Activated CD8-positive, alpha-beta memory T cell treated with anti-CD3 and anti-CD28 coated beads, Interleukin-2, amount 50 U/mL, for 1 hour (primary cell): ENCODE measurements around the gene AKAP6.

Experiments used
- DNase-seq: peaks from one replicate; pipeline ENCODE4 v3.0.0-alpha.2; 2020; ENCODE audit errors: extremely low read depth

AKAP6 gene

DNA sequence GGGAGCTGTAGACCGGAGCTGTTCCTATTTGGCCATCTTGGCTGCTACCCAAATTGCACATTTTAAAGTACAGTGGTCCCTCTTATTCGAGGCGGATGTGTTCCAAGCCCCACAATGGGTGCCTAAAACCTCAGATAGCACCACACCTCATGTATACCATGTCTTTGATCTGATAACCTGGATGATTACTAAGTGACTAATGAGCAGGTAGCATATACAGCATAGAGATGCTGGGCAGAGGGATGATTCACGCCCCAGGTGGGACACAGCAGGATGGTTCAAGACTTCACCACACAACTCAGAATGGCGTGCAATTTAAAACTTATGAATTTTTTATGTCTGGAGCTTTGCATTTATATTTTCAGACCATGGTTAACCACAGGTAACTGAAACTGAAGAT, 255.0 kb downstream of the AKAP6 start:
- DNase-seq = no peak

GRCh38 chr14:32587461-32587860, 258.4 kb downstream of the AKAP6 start:
- no peak for DNase-seq

DNA sequence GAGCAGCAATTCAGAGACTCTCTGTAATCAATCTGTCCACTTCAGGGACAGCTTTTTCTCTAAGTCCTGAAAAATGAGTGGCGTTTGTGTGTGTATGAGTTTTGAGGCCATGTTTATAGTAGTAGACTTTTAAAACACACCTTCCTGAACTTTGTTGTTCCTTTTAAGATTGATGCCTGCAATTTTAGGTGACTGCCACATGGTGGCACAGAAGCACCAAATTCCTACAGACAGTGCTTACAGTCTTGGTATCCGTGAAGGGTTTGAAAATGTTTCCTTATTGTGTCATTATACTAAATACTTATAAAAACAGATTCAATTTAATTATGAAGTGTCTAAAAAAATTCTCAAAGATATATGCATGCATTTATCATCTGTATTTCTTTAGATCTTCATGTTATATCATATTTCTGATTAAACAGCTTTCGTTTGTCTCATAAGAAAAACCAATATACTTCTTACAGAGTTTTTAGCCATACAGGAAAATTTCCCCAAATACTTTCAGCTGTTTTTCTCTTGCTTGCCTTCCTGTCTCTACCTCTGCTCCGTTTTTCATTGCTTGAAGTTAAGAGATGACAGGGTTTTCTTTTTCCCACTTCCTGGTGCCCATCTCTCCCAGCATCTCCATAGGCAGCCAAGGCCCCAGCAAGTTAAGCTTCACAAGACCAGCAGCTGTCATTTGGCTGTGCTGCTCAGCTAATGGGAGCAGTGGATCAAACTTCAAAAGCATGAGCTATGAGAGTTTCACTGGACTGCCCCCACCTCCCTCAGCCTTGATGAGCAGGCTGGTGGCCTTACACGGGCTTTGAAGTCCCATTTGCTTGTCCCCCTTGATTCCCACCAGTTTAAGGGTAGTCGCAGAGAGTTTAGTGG, 259.6 kb downstream of the AKAP6 start:
- no peak for DNase-seq

DNA sequence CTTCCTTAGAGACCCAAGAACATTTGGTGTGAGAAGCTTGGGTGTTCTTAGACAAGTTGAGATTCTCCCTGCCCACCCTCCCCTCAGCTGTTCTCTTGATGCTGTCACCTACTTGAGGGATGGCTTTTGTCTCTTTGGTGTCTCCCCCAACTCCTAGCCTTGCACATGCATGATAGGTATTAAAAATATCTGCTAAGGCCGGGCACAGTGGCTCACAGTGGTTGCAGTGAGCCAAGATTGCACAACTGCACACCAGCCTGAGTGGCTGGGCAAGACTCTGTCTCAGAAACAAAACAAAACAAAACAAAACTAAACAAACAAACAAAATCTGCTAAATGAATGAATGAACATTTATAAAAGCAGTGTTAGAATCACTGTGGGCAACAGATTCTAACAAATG, 261.1 kb downstream of the AKAP6 start:
- DNase-seq = no peak

- no peak for DNase-seq
These were observed 264.3 kb downstream of the AKAP6 start for GRCh38 chr14:32593290-32593942.

DNA sequence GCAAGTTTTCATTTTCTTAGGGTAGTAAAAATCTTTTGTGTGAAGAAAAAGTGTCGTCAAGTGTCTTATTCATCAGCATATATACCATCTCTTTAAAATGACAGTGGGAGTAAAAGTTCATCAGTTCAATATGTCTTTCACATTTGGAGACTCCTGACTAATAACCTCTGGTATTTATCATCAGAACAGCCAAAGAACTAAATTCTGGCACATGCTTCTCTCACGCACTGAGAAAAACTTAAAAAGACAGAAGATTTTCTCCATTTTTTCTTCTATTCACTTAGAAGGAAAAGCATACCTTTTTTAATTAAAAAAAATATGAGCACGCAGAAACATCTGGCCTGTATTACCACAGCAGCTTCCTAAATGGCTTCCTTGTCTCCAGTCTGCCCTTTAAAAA, 265.7 kb downstream of the AKAP6 start:
- DNase-seq = no peak

DNA sequence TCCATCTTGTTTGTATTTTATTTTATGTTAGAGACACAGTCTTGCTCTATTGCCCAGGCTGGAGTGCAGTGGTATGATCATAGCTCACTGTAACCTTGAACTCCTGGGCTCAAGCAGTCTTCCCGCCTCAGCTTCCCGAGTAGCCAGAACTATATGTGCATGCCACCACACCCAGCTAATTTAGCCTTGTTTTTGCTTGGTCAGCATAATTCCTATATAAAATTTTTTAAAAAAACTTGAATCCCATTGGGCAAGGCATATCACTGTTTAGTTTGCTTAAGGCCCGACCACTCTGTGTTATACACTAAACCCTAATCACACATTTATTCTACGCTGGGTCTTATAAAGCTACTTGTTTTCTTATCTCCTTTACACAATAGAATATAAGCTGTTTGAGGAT, 266.4 kb downstream of the AKAP6 start:
- DNase-seq = no peak

- DNase-seq = no peak
These were observed 267.3 kb downstream of the AKAP6 start for GRCh38 chr14:32596390-32596789.

- no peak for DNase-seq
These were observed 268.7 kb downstream of the AKAP6 start for GRCh38 chr14:32597771-32598170.

DNA sequence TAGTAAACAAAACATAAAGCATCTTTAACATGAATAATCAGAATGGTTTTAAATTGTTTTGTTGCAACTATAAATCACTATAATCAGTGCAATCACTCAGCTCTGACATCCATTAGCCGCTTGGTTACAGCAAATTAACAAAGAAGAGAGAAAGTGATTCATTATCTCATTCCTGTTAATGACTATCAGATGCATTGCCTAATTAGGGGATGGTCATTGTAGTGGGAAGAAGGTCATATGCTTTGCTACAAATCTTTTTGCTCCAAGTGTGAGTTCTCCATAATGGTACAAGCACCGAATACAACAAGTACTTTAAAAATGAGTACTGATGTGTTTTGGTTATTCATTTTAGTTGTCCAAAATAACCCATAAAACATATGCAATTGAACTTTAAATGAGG, 272.0 kb downstream of the AKAP6 start:
- no peak for DNase-seq

DNA sequence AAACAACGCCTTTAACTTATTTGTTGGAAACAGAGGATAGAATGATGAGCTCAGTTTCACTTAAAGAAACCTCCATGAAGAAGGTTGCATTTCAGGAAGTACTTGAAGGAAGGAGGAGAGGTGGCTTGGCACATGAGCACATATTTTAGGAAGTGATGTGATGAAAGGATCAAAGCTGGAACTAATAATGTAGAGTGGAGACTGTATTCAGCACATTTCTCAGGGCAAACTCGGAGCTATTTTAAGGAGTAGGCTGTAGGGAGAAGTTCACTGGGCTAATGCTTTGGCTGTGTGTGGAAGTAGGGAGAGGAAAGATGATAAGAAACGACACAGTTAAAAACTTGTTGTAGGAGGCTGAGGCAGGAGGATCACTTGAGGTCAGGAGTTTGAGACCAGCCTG, 272.8 kb downstream of the AKAP6 start:
- no peak for DNase-seq

DNA sequence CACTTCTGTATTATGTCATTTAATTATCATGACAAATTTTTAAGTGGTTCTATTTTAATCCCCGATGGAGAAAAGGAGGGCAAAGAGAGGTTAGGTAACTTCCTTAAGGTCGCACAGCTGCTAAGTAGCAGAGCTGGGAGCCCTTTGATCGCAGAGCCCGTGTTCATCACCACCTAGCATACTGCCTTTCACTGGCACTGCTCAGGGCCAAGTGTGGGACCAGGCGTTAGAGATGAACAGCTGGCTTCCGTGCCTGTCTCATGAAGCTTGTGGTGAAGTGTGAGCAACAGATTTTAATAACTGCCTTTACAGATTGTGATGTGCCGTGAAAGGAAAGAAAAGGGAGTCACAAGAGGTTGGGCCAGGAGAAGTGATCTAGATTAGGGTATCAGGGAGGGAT, 273.6 kb downstream of the AKAP6 start:
- no peak for DNase-seq

GRCh38 chr14:32603992-32604565, 275.0 kb downstream of the AKAP6 start:
- DNase-seq = no peak

DNA sequence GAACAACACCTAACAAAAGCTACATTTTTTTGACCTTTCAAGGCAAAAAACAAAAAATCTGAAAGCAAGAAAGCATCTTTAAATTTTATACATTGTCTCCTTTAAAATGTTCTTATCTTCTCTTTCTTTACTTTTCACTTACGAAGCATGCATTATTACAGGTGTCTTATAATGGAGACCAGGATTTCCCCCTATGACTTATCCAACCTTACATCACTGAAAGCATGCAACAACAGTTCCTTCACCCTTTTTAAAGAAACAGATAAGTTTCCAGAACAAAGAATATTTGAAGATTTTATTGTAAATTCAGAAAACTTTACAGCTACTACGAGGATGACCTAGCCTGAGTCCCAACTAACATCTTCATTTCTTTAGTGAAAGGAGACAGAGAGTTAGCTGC, 277.2 kb downstream of the AKAP6 start:
- DNase-seq = no peak

DNA sequence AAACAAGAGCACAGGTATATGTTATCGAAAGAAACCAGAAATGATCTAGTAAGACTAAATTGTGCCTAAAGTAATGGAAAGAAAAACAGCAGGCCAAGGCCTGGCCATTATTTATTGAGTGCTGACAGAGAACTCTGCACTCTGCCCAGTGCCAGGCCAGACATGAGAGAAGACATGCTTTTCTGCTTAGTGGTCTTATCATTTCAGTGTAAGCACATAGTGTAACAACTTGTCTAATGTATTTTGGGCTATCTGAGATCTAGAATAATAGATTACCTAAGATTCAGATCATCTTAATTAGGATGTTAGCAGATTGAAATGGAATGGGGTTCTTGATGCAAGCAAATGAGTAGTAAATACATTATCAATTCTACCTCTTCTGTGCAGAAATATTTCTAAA, 278.3 kb downstream of the AKAP6 start:
- no peak for DNase-seq

GRCh38 chr14:32608857-32609256, 279.8 kb downstream of the AKAP6 start:
- no peak for DNase-seq

DNA sequence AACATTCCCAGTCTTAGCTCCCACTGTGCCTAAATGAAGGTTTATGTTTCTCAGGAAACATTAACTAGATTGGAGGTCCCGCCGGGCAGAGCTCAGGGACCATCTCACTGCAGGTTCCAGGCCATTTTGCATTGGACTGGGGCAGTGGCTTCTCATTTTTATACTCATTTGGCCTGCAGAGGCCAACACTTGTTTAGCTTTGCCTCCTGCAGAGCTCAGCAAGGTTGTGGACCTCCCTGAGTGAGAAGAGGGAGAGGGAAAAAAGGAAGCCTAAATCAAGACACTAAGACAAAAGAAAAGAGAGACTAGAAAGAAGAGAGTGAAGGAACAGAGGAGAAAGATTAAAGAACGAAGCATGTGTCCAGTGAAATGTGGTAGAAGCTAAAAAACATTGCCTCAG, 280.3 kb downstream of the AKAP6 start:
- no peak for DNase-seq

GRCh38 chr14:32611752-32612151, 282.7 kb downstream of the AKAP6 start:
- no peak for DNase-seq

DNA sequence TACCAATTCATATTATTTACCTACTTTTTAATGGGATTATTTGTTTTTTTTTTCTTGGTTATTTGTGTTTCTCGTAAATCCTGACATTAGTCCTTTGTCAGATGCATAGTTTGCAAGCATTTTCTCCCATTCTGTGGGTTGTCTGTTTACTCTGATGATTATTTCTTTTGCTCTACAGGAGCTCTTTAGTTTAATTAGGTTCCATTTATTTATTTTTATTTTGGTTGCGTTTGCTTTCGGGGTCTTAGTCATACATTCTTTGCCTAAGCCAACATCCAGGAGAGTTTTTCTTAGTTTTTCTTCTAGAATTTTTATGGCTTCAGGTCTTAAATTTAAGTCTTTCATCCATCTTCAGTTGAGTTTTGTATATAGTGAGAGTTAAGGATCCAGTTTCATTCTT, 289.9 kb downstream of the AKAP6 start:
- no peak for DNase-seq

GRCh38 chr14:32620303-32620702, 291.2 kb downstream of the AKAP6 start:
- no peak for DNase-seq

- no peak for DNase-seq
These were observed 291.6 kb downstream of the AKAP6 start for GRCh38 chr14:32620724-32621123.

DNA sequence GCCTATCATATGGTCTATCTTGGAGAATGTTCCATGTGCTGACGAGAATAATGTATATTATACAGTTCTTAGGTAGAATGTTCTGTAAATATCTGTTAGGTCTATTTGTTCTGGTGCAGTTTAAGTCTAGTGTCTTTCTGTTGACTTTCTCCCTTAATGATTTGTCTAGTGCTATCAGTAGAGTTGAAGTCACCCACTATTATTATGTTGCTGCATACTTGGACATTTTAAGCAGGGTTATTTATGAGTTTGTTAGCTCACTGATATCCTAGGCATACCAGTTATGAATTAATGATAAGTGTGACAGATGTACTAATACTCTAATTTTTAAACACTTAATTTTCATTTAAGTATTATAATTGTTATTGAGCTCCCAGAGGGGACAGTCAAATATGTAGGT, 292.5 kb downstream of the AKAP6 start:
- DNase-seq = no peak

GRCh38 chr14:32622742-32623141, 293.6 kb downstream of the AKAP6 start:
- DNase-seq = no peak
